GM21825 (cell line): ENCODE measurements around the gene TECPR1.
A peak's percentile ranks its signal among the peaks of the same experiment; 100 is the strongest.

Experiments used
- ATAC-seq: cut with Tn5 transposase; IDR thresholded peaks from one replicate; pipeline ENCODE4 v1.9.1; 2021; ENCODE audit warnings: mild to moderate bottlenecking, moderate library complexity; ENCODE audit not compliant: unreplicated experiment

The TECPR1 gene, protein sequence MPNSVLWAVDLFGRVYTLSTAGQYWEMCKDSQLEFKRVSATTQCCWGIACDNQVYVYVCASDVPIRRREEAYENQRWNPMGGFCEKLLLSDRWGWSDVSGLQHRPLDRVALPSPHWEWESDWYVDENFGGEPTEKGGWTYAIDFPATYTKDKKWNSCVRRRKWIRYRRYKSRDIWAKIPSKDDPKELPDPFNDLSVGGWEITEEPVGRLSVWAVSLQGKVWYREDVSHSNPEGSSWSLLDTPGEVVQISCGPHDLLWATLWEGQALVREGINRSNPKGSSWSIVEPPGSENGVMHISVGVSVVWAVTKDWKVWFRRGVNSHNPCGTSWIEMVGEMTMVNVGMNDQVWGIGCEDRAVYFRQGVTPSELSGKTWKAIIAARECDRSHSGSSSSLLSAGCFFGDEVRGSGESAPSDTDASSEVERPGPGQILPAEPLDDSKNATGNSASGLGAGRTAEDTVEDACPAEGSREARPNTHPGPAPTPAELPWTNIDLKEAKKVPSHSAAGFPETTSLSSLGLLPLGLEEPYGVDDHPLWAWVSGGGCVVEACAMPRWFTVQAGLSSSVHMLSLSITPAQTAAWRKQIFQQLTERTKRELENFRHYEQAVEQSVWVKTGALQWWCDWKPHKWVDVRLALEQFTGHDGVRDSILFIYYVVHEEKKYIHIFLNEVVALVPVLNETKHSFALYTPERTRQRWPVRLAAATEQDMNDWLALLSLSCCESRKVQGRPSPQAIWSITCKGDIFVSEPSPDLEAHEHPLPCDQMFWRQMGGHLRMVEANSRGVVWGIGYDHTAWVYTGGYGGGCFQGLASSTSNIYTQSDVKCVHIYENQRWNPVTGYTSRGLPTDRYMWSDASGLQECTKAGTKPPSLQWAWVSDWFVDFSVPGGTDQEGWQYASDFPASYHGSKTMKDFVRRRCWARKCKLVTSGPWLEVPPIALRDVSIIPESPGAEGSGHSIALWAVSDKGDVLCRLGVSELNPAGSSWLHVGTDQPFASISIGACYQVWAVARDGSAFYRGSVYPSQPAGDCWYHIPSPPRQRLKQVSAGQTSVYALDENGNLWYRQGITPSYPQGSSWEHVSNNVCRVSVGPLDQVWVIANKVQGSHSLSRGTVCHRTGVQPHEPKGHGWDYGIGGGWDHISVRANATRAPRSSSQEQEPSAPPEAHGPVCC

DNA sequence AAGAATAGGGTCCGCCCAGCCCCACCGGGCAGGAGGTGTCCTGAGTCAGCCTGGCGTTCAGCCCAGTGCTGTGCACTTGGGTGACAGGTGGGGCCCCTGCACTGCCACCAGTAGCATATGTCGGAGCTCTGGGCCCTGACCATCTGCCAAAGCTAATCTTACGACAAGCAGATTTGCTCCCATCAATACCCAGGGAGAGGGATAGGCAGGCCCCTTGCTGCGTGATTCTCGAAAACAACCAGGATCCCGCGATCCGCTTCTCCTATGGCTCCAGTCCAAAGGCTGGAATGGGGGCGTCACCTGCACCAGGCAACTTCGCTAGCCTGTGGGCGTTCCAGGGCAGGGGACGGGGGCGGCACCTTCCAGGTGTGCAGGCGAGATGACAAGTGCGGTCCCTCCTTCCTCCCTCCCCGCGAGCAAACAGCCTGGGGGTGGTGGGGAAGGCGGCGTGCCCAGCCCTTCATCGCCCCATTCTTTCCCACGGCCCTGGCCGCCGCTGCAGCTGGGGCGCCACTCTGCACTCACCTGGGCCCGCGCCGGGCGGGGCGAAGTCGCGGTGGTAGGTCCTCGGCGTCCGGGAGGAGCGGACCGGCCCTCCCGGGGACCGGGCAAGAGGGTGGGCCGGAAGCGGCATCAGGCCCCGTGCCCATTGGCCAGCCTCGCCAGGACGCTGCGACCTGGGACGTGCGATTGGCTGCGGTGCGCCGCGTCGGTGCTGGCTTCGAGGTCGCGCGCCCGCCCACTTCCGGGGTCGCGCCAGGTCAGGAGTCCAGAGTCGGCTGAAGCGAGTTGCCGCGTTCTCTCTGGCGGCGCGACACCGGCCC lies at the start of gene TECPR1:
Gene TECPR1, minus strand, starts transcription at position 632 of the 824 bp plus-strand sequence. CDS start 6,086 bp downstream, outside the sequence.
- ATAC-seq: peak; percentile 98

DNA sequence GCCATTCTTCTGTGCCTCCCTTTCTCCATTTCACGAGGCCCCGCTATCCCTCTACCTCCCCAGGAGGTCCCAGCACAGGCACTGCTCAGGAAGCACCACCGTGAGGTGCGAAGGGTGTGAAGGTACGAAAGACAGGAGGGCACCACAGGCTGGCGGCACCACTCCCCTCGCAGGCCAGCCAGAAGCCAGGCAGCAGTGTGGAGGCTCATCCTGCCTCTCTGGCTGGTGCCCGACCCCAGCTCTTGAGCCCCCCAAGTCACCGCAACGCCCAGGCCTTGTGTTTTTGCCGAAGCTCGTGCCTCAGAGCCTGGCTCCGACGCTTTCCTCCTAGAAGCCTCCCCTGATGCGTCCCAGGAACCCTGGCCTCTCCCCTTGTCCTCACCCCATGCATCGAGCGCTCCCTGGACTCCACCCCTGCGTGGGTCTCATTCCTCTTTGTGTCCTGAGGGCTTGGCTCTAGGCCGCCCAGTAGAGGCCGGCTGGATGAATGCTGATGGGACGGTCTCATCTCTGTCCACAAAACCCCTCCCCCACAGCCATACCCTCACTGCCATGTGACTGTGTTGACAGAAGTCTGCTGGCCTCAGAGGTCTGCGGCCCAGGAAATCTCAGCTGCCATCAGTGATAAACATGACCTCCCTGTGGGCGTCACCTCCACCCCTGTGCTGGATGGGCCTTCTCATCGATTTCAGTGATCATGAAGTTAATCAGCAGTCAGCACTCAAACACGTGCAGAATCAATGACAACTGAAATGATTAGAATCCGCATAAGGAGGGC lies 48.8 kb upstream of the TECPR1 start:
- no peak for ATAC-seq

DNA sequence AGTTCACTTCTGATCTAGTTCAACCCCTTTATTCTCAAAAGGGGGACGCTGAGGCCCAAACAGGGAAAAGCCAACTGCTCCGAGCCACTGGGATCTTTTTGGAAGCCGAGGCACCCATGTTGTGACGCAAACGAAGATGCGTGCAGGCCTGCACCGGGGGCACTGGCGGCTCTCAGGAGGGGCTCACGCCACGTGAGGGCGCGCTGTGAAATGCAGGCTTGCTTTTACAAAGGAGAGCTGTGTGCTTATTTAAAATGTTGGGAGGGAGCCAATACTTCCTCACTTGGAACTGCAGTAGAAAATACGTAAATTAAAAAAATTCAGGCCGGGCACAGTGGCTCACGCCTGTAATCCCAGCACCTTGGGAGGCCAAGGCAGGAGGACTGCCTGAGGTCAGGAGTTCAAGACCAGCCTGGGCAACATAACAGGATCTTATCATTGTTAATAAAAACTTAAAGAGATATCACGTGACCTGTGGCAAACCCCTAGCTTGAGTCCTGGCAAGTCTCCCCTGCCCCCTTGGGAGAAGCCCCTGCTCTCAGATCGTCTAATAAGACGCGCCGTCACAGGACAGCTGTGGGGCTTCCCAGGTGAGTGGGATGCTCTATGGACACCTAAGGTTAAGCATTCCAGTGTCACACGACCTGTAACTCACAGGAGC lies 45.7 kb upstream of the TECPR1 start:
- no peak for ATAC-seq

DNA sequence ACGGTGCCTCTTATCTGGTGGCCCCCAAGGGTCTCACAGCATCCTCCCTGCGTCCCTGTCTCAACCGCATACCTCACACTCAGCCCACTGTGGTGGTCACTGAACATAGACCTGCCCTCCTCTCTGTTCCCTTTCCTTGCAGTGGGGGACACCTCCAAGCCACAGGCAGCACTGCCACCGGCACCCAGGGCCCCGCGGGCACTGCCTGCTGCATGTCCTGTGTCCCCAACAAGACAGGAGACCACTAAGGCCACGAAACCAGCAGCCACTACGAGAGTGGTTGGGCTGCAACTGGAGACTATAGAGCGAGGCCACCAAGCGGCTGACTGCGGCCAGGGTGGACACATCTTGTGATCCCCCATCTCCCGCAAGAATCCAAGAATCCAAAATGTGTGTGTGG lies 44.8 kb upstream of the TECPR1 start:
- ATAC-seq: no peak

DNA sequence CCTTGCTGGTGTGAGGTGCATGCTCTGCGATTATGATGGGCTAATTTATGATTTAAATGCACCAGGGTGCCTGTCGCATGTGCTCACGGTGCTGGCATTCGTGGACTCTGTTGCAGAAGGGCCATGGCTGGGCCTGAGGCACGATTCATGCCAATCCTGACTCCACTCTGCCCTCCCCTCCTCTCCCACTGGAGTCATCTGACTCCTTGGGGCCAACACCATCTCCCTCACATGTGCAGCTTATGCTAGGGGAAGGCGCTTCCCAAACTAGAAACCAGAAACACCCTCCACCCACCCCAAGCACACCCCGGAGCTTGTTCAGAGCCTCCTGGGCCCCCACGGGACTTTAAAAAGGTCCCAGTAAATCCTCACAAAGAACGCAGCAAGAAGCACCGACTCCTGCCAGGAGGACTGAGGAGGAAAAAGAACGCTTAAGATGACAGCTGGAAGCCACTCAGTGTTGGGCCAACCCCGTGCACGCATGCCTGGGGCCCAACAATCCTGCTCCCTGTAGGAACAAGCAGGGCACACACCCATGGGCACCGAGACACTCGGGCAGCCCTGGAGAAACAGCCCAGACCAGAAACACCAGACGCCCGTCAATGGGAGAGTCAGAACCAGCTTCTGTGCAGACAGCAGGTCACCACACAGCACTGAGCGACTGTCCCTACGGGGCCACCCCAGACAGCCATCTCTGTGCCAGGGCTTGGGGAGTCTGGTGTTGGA lies 43.6 kb upstream of the TECPR1 start:
- ATAC-seq: no peak

DNA sequence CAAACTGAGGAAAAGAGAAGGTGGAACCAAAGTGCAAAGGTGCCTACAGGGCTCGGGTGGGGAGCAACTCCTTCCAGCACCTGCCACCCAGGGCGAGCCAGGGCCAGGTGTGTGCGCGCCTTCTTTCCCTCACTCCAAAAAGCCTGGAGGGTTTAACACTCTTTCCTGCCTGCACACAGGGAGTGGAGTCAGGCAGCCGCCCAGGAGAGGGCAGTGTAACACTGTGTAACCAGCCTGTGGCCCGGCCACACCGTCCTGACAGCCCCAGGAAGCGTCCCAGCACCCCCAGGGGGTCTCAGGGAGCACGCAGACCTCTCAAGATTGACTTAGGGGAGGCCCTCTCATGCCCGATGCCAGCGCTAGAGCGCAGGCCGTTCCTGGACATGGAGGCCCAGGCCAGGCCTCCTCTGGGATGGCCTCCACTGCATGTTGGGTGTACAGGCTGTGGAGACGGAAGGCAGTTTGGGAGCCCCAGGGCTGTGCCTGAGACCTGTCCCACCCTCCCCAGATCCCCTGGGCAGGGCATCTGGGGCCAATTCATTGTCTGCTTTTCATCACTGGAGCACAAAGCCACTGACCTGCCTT lies 42.9 kb upstream of the TECPR1 start:
- no peak for ATAC-seq

DNA sequence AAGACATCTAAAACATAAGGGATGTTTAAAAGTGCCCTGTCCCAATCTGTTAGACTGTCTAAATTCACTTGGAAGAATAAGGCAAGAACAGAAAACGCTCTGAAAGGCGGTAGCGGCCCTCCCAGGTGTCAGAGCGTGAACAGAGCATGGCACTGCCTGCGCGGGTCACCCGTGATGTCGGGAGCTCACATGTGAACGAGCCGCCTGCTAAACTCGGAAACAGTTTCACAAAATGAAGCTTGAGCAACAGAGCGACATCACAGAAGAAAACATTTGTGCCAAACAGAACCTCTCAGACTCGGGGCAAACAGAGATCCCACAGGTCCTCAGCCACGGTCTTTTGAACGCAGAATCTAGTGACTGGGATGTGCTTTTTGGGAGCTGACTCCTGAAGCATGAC lies 42.3 kb upstream of the TECPR1 start:
- no peak for ATAC-seq

DNA sequence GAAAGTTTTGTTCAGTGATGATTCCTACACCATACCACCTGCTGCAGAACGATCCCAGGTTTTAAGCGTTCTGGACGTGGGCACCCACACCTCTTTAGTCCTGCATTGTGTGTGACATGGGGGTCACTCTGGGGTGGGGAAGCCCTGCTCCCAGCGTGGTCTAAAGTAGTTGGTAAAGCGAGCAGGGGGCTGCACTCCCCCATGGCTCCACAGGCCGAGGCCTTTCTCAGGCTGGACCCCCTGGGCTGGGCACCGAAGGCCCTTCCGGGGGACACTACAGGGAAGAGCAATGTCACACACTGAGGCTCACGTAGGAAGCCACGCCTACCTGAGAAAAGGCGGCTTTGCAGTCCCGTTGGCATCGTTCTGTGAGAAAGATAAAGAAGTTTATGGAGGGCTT lies 41.7 kb upstream of the TECPR1 start:
- no peak for ATAC-seq

DNA sequence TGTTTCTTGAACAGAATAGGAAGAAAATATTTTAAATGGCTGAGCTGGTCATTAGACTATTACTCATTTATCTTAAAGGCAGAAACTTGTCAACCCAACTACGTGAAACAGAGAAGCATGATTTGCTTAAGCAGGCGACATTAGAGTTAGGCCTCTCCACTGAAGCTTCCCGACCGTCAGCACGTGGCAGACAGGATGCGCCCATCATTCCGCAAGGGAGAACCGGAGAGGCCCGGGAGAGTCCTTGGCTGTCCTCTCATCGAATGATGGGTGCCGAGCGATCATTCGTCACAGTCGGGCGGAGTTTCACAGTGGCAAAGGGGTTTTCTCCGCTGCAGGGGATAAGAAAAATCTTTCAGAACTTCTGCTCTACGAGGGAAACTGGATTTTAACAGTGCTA lies 41.2 kb upstream of the TECPR1 start:
- ATAC-seq: no peak

DNA sequence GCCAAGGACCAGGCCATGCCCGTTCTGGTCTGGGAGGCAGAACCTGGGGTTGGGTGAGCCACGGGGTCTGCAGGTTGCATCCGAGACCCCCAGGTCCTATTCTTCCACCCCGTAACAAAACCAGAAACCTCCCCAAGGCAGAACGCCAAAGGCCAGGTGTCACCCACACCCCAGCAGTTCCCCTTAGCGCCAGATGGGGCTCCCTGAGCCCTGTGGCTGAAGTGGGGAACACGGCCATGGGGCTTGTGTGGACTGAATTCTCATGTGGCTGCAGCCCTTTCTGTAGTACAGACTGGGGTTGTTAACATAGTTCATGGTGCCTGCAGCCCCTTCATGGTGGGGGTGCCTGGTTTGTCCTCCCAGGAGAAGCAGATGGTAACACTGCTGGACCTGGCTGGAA lies 39.7 kb upstream of the TECPR1 start:
- no peak for ATAC-seq

DNA sequence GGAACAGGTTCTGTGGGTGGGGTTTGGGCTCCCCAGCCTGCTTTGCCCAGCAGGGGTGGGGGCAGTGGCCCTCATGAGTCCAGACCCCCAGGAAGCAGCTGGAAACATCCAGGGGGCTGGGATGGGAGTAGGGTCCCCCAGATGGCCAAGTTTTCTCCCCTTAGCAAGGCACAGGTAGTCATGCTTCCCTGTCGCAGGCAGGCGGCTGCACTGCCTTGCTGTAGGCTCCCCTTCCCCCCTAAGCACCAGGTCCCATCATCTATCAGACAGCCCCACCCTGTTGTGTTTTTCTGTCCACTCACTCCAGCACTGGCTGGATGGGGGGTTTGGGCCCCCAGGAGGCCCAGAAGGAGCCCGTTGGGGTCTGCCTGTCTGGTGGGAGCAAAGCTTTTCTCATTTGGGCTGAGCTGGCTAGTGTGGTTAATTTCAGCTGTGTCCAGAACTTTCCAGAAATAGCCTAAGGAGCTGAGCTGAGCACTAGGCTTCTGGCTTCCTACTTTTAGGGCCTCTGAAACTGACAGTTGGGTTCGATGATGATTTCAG lies 37.4 kb upstream of the TECPR1 start:
- ATAC-seq: no peak

DNA sequence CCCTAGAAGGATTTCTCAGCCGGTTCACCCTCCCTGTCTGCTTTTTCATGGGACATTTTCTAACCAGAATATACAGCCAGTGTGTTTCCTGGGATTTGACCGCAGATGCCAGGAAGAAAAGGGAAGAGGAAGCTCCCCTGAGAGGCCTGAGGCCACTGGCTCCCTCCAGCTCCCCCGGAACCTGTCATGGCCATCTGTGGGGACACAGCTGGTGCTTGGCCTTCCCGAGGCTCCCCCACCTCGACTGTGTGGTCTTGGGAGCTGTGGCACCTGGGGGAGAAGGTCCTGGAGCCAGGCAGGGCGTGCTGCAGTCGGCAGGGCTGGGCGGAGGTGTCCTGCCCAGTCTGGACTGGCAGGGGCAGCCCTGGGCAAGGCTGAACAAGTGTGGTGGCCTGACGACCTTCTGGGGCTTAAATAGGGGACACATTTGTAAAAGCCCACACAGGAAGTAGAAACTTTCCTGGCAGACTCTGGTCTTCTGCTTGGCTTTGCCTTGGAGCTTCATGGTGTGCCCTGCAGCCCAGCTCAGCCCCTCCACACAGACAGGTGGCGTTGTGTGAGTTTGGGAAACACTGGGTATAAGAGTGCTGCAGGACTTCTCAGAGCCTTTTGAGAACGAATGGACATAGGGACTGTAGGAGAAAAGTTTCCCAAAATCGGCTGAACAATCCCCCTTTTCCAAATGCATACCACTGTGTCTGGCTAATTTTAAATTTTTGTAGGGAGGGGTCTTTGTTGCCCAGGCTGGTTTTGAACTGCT lies 36.2 kb upstream of the TECPR1 start:
- no peak for ATAC-seq

DNA sequence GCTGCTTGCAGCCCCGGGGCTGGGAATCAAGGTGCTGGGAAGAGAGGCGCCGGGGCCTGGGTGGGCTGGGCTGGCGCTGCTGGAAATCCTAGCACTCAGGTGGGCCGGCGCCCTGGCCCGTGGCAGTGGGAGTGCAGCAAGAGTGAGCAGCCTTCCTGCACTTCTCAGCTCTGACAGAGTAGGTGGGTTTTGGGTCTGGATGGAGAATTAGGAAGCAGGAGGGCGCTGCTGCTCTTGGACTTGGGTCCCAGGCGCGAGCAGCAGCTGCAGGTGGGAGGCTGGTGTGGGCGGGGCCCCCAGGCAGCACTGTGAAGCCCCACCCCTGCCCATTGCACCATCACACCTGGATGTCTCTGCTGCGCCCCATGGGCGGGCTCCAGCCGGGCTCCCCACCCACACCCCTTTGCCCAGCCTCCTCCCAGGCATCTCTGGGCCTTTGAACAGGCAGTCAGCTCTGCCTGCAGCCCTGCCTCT lies 35.5 kb upstream of the TECPR1 start:
- ATAC-seq: no peak

DNA sequence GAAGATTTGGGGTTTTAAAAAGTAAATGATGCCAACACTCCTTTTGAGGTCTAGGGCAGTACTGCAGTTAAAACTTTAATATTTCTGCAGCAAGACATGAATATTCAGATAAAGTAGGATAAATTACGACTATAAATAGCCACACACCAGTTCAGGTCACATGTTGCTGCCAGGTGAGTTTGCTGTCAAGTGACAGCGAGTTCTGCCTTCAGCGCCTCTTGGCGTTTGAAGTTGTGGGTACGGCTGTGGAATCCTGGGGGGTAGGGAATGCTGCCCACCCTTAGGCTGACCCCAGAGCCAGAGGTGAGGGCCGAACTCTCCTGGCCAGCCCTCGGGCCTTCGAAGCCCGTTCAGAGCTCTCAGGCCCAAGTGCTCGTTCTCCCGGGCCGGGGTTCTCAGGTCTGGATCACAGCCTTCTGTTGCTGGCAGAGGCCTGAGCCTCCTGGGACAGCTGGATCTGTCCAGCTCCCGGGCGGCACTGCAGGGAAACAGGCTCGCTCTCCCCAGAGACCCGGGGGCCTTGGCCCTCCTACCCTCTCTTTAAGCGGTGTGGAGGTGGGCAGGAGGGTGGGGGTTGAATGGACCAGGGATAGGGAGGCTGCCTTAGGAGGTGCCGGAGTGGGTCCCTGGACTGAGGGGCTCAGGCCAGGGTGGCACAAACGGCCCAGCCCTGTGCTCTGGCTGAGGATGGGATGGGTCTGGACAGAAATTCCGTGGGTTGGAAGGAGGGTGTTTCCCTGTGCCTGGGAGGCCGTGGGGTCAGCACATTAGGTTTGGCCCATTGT lies 34.9 kb upstream of the TECPR1 start:
- ATAC-seq: no peak

DNA sequence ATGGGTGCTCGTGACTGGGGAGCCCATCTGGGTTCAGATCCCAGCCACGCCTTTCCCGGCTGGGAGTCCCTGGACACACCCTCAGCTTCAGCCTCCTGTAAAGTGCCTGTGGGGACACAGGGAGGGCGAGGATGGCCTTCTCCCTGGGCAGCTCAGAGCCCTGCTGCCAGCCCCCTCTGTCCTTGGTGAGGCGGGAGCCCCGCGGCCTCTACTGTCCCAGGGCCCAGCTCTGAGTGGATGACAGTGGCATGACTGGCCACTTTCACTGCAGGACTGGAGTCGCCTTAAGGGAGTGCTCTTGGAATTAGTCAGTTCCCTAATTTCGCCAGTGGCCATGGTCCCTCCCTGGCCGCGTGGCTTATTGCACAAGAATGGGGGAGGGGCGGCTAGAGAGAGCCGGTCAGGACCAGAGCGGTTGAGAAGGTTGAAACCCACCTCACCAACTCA lies 34.1 kb upstream of the TECPR1 start:
- no peak for ATAC-seq
